Activated CD8-positive, alpha-beta T cell treated with anti-CD3 and anti-CD28 coated beads for 36 hours (primary cell): Measurements from ENCODE around the gene ETNPPL. TPM values are rescaled to one million over a fixed set of nuclear protein-coding genes. Genes with fewer than 3 reads are reported as not detected.

ENCODE experiments used
- ATAC-seq: fragments of 200-7000 bp; cut with Tn5 transposase; one replicate; pipeline ENCODE4 v1.10.0; 2021; ENCODE audit warnings: mild to moderate bottlenecking, moderate library complexity
- CTCF ChIA-PET: fragments of 350-600 bp; sonication (Branson Sonifier 250); formaldehyde crosslinking; loops from one replicate; lab custom pipeline; 2021; ENCODE audit warnings: antibody characterized with exemption; lab: Charles Lee
- POLR2A ChIA-PET: fragments of 350-600 bp; sonication (Branson Sonifier 250); formaldehyde crosslinking; loops from one replicate; lab custom pipeline; 2021; ENCODE audit warnings: antibody characterized with exemption; lab: Charles Lee
- DNase-seq: peaks from one replicate; pipeline ENCODE4 v3.0.0-alpha.2; 2020
- H3K27ac Mint-ChIP-seq: one replicate; pipeline ENCODE4 v1.8.0; 2021; ENCODE audit warnings: mild to moderate bottlenecking, mixed read lengths
- H3K27me3 Mint-ChIP-seq: one replicate; pipeline ENCODE4 v1.8.0; 2021; ENCODE audit warnings: mixed read lengths
- H3K36me3 Mint-ChIP-seq: one replicate; pipeline ENCODE4 v1.8.0; 2021; ENCODE audit warnings: low read depth, mixed read lengths
- H3K4me1 Mint-ChIP-seq: one replicate; pipeline ENCODE4 v1.8.0; 2021; ENCODE audit warnings: low read depth, mixed read lengths
- H3K4me3 Mint-ChIP-seq: one replicate; pipeline ENCODE4 v1.8.0; 2021; ENCODE audit warnings: mild to moderate bottlenecking, moderate library complexity, mixed read lengths
- H3K9me3 Mint-ChIP-seq: one replicate; pipeline ENCODE4 v1.8.0; 2021; ENCODE audit warnings: mixed read lengths
- intact Hi-C: fragments of 100-400 bp; cut with micrococcal nuclease; formaldehyde crosslinking; loops from one replicate; pipeline ENCODE4 v1.10.0; 2022
- total RNA-seq, 2 experiments: library from RNA; stranded (reverse); gene quantifications; one replicate each; pipeline ENCODE4 v1.2.3, GENCODE V29; 2021
- TF ChIP-seq, protein P1 (sequence below): fragments of 200-600 bp; IDR thresholded peaks from one replicate; pipeline ENCODE4 v1.8.0; 2022; ENCODE audit warnings: antibody characterized with exemption, mild to moderate bottlenecking

ETNPPL gene
- total RNA-seq, 2 experiments from 2014 or later = not detected

GRCh38 chr4:108777388-108777787 is 14.5 kb upstream of the ETNPPL start:
- H3K27ac Mint-ChIP-seq = no peak overlapping the region
- ChIA-PET POLR2A (no interaction called here), CTCF (interaction anchor here (1.0 kb wide), 1 partner anchor 13 kb away, joined by 3 read pairs; no protein-coding TSS in a partner anchor)
- intact Hi-C loops = no loop called here
- H3K36me3 Mint-ChIP-seq = no peaks in the 10 kb centered on the region
- no peaks in the 10 kb centered on the region for H3K9me3 Mint-ChIP-seq
- no peaks in the 10 kb centered on the region for H3K4me1 Mint-ChIP-seq
- TF ChIP-seq, protein P1, sequence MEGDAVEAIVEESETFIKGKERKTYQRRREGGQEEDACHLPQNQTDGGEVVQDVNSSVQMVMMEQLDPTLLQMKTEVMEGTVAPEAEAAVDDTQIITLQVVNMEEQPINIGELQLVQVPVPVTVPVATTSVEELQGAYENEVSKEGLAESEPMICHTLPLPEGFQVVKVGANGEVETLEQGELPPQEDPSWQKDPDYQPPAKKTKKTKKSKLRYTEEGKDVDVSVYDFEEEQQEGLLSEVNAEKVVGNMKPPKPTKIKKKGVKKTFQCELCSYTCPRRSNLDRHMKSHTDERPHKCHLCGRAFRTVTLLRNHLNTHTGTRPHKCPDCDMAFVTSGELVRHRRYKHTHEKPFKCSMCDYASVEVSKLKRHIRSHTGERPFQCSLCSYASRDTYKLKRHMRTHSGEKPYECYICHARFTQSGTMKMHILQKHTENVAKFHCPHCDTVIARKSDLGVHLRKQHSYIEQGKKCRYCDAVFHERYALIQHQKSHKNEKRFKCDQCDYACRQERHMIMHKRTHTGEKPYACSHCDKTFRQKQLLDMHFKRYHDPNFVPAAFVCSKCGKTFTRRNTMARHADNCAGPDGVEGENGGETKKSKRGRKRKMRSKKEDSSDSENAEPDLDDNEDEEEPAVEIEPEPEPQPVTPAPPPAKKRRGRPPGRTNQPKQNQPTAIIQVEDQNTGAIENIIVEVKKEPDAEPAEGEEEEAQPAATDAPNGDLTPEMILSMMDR = no peak
- no peak for DNase-seq
- peaks cover 11% of the 10 kb centered on the region for H3K27me3 Mint-ChIP-seq
- H3K4me3 Mint-ChIP-seq = no peak overlapping the region
- no peak for ATAC-seq

DNA sequence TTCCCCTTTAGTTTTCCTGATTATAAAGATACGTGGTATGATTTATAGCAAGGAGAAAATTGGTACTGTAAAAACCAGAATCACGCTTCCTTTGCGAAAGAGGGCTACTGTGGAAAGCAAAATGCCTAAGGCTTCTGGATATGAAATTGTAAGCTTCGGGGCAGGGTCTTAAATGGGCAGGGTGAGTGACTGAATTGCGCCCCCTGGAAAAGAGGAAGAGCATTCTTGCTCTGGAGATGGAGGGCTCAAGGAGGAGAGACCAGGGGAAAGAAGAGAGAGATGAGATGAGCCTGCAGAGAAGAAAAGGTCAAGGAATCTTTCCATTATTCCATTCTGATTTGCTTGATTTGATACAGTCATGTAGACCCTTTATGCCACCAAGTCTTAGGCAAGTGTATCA is 13.1 kb upstream of the ETNPPL start:
- no peak overlapping the region for H3K27ac Mint-ChIP-seq
- peaks cover 11% of the 10 kb centered on the region for H3K27me3 Mint-ChIP-seq
- TF ChIP-seq, protein P1 = no peak
- H3K4me1 Mint-ChIP-seq = no peaks in the 10 kb centered on the region
- DNase-seq = no peak
- no peaks in the 10 kb centered on the region for H3K36me3 Mint-ChIP-seq
- POLR2A ChIA-PET = no interaction called here
- intact Hi-C loops = no loop called here
- no peak for ATAC-seq
- CTCF ChIA-PET = no interaction called here
- no peak overlapping the region for H3K4me3 Mint-ChIP-seq
- no peaks in the 10 kb centered on the region for H3K9me3 Mint-ChIP-seq

GRCh38 chr4:108774809-108775530 is 12.1 kb upstream of the ETNPPL start:
- Mint-ChIP-seq H3K27ac (no peak overlapping the region), H3K4me1 (no peaks in the 10 kb centered on the region), H3K9me3 (no peaks in the 10 kb centered on the region), H3K27me3 (peaks cover 11% of the 10 kb centered on the region), H3K4me3 (no peak overlapping the region), H3K36me3 (no peaks in the 10 kb centered on the region)
- TF ChIP-seq, protein P1 = no peak
- intact Hi-C loops = no loop called here
- DNase-seq = no peak
- POLR2A ChIA-PET = no interaction called here
- no peak for ATAC-seq
- CTCF ChIA-PET = no interaction called here

DNA sequence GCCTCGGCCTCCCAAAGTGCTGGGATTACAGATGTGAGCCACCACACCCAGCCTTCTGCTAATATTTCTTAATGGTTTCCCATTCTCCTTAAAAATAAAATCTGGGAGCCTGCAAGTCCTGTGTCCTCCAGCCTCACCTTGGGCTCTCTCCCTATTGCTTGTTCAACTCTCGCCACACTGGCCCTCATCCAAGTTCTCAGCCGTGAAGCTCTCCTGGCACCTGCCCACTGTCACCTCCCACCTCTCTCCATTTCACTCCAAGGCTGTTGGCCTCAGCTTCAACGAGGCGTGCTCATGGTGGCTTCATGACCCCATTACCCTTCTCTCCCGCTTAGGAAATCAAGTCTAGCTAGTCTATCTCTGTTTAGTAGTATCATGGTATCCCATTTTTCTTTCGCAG is 9.5 kb upstream of the ETNPPL start:
- Mint-ChIP-seq H3K9me3 (no peaks in the 10 kb centered on the region), H3K4me1 (no peaks in the 10 kb centered on the region), H3K27me3 (peaks cover 10% of the 10 kb centered on the region), H3K36me3 (no peaks in the 10 kb centered on the region), H3K4me3 (no peak overlapping the region), H3K27ac (no peak overlapping the region)
- TF ChIP-seq, protein P1 = no peak
- POLR2A ChIA-PET = no interaction called here
- intact Hi-C loops = no loop called here
- ATAC-seq (no peak), DNase-seq (no peak)
- CTCF ChIA-PET = no interaction called here

DNA sequence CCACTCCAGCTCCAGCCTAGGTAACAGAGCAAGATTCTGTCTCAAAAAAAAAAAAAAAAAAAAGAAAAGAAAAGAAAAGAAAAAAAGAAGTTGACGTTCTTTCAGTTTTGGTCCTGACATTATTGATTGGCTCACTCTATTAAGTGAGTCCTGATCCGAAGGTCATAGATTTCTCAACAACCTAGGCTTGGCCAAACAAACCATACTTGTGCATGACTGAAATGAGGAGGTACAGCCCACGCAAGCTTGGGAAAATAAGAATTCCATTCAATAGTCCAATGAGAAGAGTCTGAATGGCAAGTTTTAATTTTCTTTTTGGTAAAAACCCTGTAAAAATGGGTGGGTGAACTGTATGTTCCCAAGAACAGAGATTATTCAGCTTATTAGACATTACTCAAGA is 3.2 kb upstream of the ETNPPL start:
- TF ChIP-seq, protein P1 = no peak
- peaks cover 3% of the 10 kb centered on the region for H3K9me3 Mint-ChIP-seq
- DNase-seq (no peak), ATAC-seq (no peak)
- CTCF ChIA-PET = no interaction called here
- H3K36me3 Mint-ChIP-seq = peaks cover 2% of the 10 kb centered on the region
- peaks cover 10% of the 10 kb centered on the region for H3K4me1 Mint-ChIP-seq
- H3K4me3 Mint-ChIP-seq = no peak overlapping the region
- no peak overlapping the region for H3K27ac Mint-ChIP-seq
- intact Hi-C loops = no loop called here
- POLR2A ChIA-PET = no interaction called here
- H3K27me3 Mint-ChIP-seq = peaks cover 33% of the 10 kb centered on the region
